Measurements from ENCODE around the gene ARID4A. TPM values are rescaled to one million over a fixed set of nuclear protein-coding genes. Genes with fewer than 3 reads are reported as not detected.

The ARID4A gene
- polyA plus RNA-seq, 2 of the 4 experiments (the other 2 are of a cell fraction) = 9.0 to 15.1 TPM

GRCh38 chr14:58376791-58377190, 78.4 kb downstream of the ARID4A start:
- DNase-seq (ENCODE audit: low read depth in 1 of 2, low spot score in 1 of 2) (no peak), ATAC-seq (no peak), FAIRE-seq (no peak)
- no peak overlapping the region for H3K4me2 ChIP-seq
- ChIA-PET POLR2A (no interaction called here), CTCF (interaction anchor here (1.7 kb wide), 1 partner anchor 9 kb away, joined by 4 read pairs; no protein-coding TSS in a partner anchor)
- H3K4me1 ChIP-seq = no peaks in the 10 kb centered on the region
- TF ChIP-seq MYC (IDR thresholded peaks at IDR 0.05; ENCODE audit: borderline replicate concordance, low read length) = no peak
- no peak for TF ChIP-seq HOXB13 (CRISPR knock-in tag; IDR thresholded peaks at IDR 0.05; ENCODE audit: low read depth)
- TF ChIP-seq, protein P1, sequence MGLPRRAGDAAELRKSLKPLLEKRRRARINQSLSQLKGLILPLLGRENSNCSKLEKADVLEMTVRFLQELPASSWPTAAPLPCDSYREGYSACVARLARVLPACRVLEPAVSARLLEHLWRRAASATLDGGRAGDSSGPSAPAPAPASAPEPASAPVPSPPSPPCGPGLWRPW (IDR thresholded peaks at IDR 0.05) = no peak
- TF ChIP-seq FOXS1 (CRISPR knock-in tag; IDR thresholded peaks at IDR 0.05) = no peak
- no peak for TF ChIP-seq CHD2 (IDR thresholded peaks at IDR 0.05; ENCODE audit: low read length, partially characterized antibody)
- no peak for TF ChIP-seq CTCF (IDR thresholded peaks at IDR 0.05)
- no peak for TF ChIP-seq MAZ (IDR thresholded peaks at IDR 0.05; ENCODE audit: borderline replicate concordance, low read depth, low read length)
- no peaks in the 10 kb centered on the region for H3K9me3 ChIP-seq
- H3K4me3 ChIP-seq = no peak overlapping the region
- H3K27ac ChIP-seq = no peak overlapping the region

GRCh38 chr14:58390830-58391229, 92.5 kb downstream of the ARID4A start:
- peaks cover 5% of the 10 kb centered on the region; the same call in 2 of the 3 replicates for H3K4me1 ChIP-seq
- CTCF ChIA-PET = no interaction called here
- H3K4me2 ChIP-seq = no peak overlapping the region
- no peak for TF ChIP-seq ZFP36 (IDR thresholded peaks at IDR 0.05; ENCODE audit: borderline replicate concordance, partially characterized antibody)
- TF ChIP-seq RCOR1 (IDR thresholded peaks at IDR 0.05; ENCODE audit: low read depth, low read length) = no peak
- TF ChIP-seq EP300 (IDR thresholded peaks at IDR 0.05) = no peak
- no peak for TF ChIP-seq ZC3H11A (IDR thresholded peaks at IDR 0.05)
- TF ChIP-seq PHF8 (IDR thresholded peaks at IDR 0.05; ENCODE audit: borderline replicate concordance, low read depth) = no peak
- TF ChIP-seq CBX8 (IDR thresholded peaks at IDR 0.05) = no peak
- ATAC-seq (no peak), FAIRE-seq (no peak), DNase-seq (ENCODE audit: low read depth in 1 of 2, low spot score in 1 of 2) (no peak)
- H3K4me3 ChIP-seq = no peak overlapping the region
- no peak overlapping the region for H3K27ac ChIP-seq
- POLR2A ChIA-PET = no interaction called here
- 61% methylated on average over 2 of the region's 2 CpGs for WGBS (ENCODE audit: missing lambda C conversion rate)
- no peaks in the 10 kb centered on the region for H3K9me3 ChIP-seq

DNA sequence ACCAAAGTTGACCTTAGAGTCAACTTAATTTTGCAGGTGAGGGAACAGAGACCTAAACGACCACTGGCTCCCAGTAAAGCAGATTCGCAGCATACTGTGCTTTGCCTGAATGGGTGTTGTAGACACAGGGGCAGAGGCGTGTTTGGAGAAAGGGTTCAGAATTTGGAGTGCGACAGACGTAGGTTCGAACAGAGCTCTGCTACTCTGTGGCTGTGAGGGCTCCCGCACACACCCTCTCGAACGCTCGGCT, 97.1 kb downstream of the ARID4A start:
- DNase-seq (ENCODE audit: low read depth in 1 of 2, low spot score in 1 of 2) = peak in 1 of 2 experiments; percentile 25
- CTCF ChIA-PET = interaction anchor here (0.5 to 4.7 kb wide), 25 partner anchors 8 to 291 kb away, joined by 3 to 35 read pairs (median 4); partner anchors contain the start of genes ARID4A, KIAA0586 and TIMM9
- WGBS (ENCODE audit: missing lambda C conversion rate) = 13% methylated on average over 6 of the region's 10 CpGs

More for the DNA sequence above, 97.1 kb downstream of the ARID4A start:
- H3K4me1 ChIP-seq = peaks cover 20% of the 10 kb centered on the region
- POLR2A ChIA-PET = interaction anchor here (1.1 kb wide), 1 partner anchor 26 kb away, joined by 3 read pairs; no protein-coding TSS in a partner anchor
- peak overlapping the region; percentile 73 to 95 for H3K27ac ChIP-seq
- TF ChIP-seq MYC (IDR thresholded peaks at IDR 0.05; ENCODE audit: borderline replicate concordance, low read length) (no peak), REST (IDR thresholded peaks at IDR 0.05) (no peak), KDM5A (IDR thresholded peaks at IDR 0.05) (no peak), ATOH8 (CRISPR knock-in tag; IDR thresholded peaks at IDR 0.05; ENCODE audit: low read depth) (no peak), HDAC2 (IDR thresholded peaks at IDR 0.05) (no peak), KDM1A (IDR thresholded peaks at IDR 0.05; ENCODE audit: low read depth) (no peak), CHD4 (IDR thresholded peaks at IDR 0.05; ENCODE audit: borderline replicate concordance) (no peak), GATA3 (IDR thresholded peaks at IDR 0.05; ENCODE audit: borderline replicate concordance) (no peak), CHD2 (IDR thresholded peaks at IDR 0.05; ENCODE audit: low read length, partially characterized antibody) (no peak), JUNB (IDR thresholded peaks at IDR 0.05) (no peak), ESRRA (IDR thresholded peaks at IDR 0.05; ENCODE audit: borderline replicate concordance, low read length) (no peak)
- TF ChIP-seq, protein P2, sequence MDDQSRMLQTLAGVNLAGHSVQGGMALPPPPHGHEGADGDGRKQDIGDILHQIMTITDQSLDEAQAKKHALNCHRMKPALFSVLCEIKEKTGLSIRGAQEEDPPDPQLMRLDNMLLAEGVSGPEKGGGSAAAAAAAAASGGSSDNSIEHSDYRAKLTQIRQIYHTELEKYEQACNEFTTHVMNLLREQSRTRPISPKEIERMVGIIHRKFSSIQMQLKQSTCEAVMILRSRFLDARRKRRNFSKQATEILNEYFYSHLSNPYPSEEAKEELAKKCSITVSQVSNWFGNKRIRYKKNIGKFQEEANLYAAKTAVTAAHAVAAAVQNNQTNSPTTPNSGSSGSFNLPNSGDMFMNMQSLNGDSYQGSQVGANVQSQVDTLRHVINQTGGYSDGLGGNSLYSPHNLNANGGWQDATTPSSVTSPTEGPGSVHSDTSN (IDR thresholded peaks at IDR 0.05) = no peak
- TF ChIP-seq, protein P3, sequence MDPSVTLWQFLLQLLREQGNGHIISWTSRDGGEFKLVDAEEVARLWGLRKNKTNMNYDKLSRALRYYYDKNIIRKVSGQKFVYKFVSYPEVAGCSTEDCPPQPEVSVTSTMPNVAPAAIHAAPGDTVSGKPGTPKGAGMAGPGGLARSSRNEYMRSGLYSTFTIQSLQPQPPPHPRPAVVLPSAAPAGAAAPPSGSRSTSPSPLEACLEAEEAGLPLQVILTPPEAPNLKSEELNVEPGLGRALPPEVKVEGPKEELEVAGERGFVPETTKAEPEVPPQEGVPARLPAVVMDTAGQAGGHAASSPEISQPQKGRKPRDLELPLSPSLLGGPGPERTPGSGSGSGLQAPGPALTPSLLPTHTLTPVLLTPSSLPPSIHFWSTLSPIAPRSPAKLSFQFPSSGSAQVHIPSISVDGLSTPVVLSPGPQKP (IDR thresholded peaks at IDR 0.05; ENCODE audit: low read depth, low read length) = no peak
- peak overlapping the region; percentile 51 for H3K4me3 ChIP-seq
- H3K4me2 ChIP-seq = peak overlapping the region; percentile 77
- FAIRE-seq (no peak), ATAC-seq (no peak; a peak in 2 of 6 replicates)
- no peaks in the 10 kb centered on the region for H3K9me3 ChIP-seq
